Bronchial epithelial cell (primary cell): ENCODE measurements around the gene RNF40. TPM values are rescaled to one million over a fixed set of nuclear protein-coding genes. Genes with fewer than 3 reads are reported as not detected.

Experiments
- DNase-seq: peaks from one replicate; pipeline ENCODE4 v3.0.0-alpha.2; 2010; ENCODE audit warnings: low read depth
- FAIRE-seq: peaks from 2 replicates; lab custom pipeline; 2011; peaks lifted over from hg19 to GRCh38; lab: Jason Lieb, UNC
- H3K27me3 ChIP-seq: 2 replicates; pipeline ENCODE4 v1.5.1; 2011; ENCODE audit warnings: low read length; ENCODE audit not compliant: control insufficient read depth, insufficient read depth
- H3K36me3 ChIP-seq: 2 replicates; pipeline ENCODE4 v1.5.1; 2011; ENCODE audit warnings: low read length; ENCODE audit not compliant: control insufficient read depth, insufficient read depth
- H3K4me3 ChIP-seq: 2 replicates; pipeline ENCODE4 v1.5.1; 2011; ENCODE audit warnings: mild to moderate bottlenecking, low read depth, low read length, control low read depth
- total RNA-seq: library from RNA; depleted of rRNA; stranded (reverse); fragments of >200 nt; gene quantifications from 2 replicates; pipeline ENCODE4 v1.2.1, GENCODE V29; 2014
- TF ChIP-seq, protein P1 (sequence below): IDR thresholded peaks from 2 replicates; pipeline ENCODE4 v1.5.1; 2011; ENCODE audit warnings: mild to moderate bottlenecking, moderate library complexity, low read length, control low read depth, inconsistent platforms; ENCODE audit not compliant: insufficient read depth, severe bottlenecking

RNF40 gene
- total RNA-seq, 1 donor from 2014 or later = 38.7 TPM

DNA sequence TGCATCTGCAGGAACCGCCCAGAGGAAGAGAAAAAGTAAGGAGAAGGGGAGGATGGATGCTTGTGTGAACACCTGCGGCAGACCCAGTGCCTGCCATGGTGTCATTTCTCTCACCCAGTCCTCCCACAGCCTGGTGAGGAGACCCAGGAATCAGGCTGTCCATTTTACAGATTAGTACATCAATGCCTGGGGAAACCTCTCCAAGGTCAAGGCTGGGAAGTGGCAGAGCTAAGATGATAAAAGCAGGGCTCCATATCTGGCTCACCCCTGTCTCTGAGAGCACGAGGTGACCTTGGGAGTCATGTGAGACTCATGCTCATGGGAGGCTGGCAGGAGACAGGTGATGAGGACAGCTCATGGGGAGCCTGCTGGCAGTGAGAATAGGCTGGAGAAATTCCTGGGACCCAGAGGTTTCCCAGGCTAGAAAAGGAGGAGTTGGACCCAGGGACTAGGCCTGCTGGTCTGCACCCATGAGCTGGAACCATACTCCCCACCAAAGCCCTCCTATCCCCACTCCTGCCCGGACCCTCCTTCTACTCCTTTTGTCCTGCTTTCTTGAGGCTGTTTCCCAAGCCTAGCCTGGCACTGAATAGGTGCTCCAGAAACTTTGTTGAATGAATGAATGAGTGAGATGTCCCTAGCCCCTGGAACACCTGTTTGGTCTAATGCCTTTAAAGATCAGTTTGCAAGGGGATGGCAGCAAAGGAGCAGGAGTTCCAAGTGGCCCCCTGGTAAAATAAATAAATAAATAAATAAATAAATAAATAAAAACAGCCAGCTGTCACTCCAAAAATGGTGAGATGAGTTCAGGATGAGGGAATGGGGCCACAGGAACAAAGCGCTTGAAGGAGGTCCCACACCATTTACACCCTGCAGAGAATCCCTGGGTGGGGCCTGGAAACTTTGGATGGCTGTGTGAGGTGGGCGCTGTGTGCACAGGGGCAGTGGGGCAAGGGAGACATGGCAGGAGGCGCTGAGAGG is 23.3 kb downstream of the RNF40 start:
- DNase-seq (no peak), FAIRE-seq (peak; percentile 75)
- peak overlapping the region; percentile 89 for H3K4me3 ChIP-seq
- TF ChIP-seq, protein P1, sequence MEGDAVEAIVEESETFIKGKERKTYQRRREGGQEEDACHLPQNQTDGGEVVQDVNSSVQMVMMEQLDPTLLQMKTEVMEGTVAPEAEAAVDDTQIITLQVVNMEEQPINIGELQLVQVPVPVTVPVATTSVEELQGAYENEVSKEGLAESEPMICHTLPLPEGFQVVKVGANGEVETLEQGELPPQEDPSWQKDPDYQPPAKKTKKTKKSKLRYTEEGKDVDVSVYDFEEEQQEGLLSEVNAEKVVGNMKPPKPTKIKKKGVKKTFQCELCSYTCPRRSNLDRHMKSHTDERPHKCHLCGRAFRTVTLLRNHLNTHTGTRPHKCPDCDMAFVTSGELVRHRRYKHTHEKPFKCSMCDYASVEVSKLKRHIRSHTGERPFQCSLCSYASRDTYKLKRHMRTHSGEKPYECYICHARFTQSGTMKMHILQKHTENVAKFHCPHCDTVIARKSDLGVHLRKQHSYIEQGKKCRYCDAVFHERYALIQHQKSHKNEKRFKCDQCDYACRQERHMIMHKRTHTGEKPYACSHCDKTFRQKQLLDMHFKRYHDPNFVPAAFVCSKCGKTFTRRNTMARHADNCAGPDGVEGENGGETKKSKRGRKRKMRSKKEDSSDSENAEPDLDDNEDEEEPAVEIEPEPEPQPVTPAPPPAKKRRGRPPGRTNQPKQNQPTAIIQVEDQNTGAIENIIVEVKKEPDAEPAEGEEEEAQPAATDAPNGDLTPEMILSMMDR = no peak
- H3K27me3 ChIP-seq = no peaks in the 10 kb centered on the region
- H3K36me3 ChIP-seq = peaks cover 13% of the 10 kb centered on the region

DNA sequence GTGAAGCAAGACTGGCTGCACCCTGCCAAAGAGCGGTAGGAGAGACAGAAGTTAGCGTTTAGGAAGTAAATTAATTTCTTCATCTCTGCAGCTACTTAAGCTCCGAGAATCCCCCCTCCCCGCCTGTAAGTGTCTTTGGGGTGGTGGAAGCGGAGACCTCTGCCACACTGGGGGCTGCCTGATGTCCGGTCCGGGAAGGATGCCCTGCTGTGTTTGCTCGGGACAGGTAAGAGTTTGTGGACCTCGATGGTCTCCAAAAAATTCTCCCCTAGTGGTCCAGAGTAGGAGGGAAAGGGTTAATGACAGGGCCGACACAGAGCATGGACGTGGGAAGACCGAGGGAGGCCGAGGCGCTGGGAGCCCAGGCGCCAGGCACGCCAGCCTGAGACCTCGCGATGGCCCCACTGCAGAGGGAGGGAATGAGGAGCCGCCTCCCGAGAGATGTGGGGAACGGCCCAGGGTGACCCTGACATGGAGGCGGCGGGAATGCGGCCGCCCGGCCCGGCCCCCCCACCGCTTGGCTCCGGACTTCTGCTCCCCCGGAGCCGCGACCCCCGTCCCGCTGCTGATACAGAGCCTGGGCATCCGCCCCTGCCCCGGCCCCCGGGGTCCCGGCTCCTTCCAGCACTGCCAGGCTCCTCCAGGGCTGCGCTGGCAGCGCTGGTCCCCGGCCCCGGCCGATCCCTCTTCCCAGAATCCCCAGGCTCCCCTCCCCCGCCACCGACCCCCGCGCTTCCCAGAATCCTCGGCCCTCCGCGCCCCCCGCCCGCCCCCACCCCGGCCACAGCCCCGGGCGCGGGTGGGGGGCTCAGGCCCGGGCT is 24.2 kb downstream of the RNF40 start:
- DNase-seq (no peak), FAIRE-seq (no peak)
- Histone ChIP-seq H3K4me3 (peak overlapping the region; percentile 89), H3K36me3 (peaks cover 13% of the 10 kb centered on the region), H3K27me3 (no peaks in the 10 kb centered on the region)
- TF ChIP-seq, protein P1 = no peak

GRCh38 chr16:30786936-30787612 is 25.0 kb downstream of the RNF40 start, which contains the start of gene ZNF629:
Gene ZNF629, minus strand, starts transcription at chr16:30787205. Its CDS starts 2,723 bp downstream, at chr16:30784482.
- TF ChIP-seq, protein P1 = no peak
- DNase-seq = no peak
- no peaks in the 10 kb centered on the region for H3K27me3 ChIP-seq
- no peak for FAIRE-seq
- peak within 1 kb of the TSS; percentile 89 for H3K4me3 ChIP-seq
- peaks cover 10% of the 10 kb centered on the region for H3K36me3 ChIP-seq

GRCh38 chr16:30787613-30788378 is 25.7 kb downstream of the RNF40 start:
- Histone ChIP-seq H3K36me3 (peaks cover 3% of the 10 kb centered on the region), H3K4me3 (peak overlapping the region; percentile 89), H3K27me3 (no peaks in the 10 kb centered on the region)
- TF ChIP-seq, protein P1 = no peak
- FAIRE-seq (no peak), DNase-seq (no peak)
